ENCODE measurements around the gene TMBIM1. TPM values are rescaled to one million over a fixed set of nuclear protein-coding genes. Genes with fewer than 3 reads are reported as not detected.

Gene TMBIM1, protein sequence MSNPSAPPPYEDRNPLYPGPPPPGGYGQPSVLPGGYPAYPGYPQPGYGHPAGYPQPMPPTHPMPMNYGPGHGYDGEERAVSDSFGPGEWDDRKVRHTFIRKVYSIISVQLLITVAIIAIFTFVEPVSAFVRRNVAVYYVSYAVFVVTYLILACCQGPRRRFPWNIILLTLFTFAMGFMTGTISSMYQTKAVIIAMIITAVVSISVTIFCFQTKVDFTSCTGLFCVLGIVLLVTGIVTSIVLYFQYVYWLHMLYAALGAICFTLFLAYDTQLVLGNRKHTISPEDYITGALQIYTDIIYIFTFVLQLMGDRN
- total RNA-seq = 135 and 139 TPM in 2 replicates

DNA sequence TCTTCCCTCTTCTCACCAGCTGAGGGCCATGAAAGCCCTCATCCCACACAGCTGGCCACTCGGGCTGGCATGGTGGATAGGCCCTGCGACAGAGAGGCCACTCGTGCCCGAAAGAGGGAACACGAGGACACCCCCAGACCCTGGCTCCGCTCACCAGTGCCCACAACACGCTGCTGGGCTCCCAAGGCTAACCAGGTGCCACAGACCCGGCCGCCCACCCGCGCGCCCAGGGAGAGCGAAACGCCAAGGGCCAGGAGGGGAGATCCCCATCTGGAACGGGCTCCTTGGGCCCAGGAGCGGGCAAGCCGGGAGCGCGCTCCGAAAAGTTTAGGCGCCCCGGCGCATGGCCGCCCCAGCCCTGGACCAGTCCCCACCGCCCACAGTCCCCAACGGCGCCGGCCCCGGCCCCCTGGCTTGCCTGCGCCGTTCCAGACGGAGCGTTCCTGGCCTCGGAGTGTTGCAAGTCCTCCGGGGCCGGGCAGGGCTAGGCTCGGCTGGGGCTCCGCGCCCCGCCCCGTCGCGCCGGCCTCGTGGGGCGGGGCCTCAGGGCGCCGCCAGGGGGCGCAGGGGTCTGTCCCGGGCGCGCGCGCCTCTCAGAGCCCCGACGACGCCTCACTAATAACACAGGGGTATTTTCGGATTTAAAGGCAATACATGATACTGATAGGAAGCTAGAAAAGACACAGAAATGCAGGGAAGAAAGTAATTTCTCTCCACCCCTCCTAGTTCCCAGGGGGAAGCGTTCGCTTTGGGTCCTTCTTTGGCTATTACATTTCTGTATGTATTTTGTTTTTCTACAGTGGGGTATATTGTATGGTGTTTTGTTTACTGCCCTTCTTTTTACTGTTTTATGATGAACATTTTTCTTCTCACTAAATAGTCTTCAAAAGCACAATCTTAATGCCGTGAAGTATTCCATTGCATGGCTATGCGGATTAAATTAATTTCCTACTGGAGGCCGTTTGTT, at the start of gene TMBIM1:
Gene TMBIM1, minus strand, starts transcription at position 456 of the 967 bp plus-strand sequence. CDS start 10,362 bp downstream, outside the sequence.

DNA sequence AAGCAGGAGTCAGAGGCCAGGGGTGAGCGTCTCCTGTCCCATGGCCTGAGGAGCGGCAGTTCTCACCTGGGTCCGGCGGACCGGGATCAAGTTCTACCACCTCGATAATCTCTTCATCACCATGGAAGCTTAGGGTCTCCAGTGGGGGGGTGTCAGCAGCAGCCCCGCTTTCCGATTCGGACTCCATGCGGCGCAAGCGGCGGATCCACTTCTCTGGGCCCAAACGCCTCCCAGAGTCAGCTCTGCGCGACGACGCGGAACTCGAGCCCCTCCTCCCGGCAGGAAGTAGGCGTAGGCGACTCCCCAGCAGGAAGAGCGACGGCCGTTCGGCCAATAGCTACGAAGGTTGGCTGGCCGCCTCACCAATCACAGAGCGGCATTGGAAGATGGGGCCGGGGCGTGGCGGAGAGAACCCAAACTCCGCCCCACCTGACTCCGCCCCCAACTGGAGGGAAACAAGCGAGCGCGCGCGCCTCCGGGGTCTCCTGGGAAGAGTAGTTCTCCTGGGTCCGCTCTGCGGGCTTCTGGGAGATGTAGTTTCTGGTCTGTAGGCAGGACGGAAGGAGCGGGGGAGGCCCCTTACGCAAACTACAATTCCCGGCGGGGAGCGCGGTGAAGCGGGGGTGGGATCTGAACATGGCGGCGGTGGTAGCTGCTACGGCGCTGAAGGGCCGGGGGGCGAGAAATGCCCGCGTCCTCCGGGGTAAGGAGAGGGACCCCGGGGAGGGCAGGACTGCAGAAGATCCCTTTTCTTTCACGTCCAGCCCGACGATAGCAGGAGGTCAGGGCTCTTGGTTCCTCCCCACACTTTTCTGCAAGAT, 22.2 kb downstream of the TMBIM1 start, which contains the start of the genes AAMP and PNKD:
Gene AAMP, minus strand, starts transcription at position 238 of the 821 bp plus-strand sequence. Its CDS starts 51 bp downstream, at position 187.
Gene PNKD, plus strand, starts transcription at position 620 of the 821 bp plus-strand sequence. Its CDS starts 17 bp downstream, at position 637.

DNA sequence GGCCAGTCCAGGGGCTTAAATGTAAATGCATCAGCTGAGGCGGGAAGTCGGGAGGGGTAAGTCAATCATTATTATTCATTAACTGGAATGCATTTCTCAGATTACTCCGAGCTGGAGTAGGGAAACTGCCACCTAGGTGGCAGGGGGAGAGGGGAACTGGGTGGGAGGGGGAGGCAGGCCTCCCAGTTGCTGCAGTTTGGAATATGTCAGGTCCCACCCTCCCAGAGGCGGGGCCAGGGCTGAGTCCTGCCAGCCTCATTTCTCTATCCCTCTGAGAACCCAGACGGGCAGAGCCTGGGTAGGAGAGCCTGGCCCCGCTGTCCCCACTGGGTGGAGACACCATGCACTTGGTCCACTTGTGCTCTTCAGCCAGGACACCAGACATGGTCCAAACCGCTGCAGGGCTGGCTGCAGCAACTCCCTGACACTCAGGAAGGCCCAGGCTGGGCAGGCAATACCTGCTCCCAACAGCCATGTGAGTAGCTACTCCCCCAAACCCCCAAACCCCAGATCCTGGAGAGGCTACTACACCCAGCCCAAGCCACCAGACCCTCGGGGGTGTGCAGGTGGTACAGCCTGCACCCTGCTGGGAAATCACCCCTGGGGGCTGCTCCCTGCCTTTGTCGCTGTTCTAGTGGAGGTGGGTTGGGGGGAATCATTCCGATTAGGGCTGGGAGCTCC, 31.4 kb downstream of the TMBIM1 start, which contains the start of gene GPBAR1:
Gene GPBAR1, plus strand, starts transcription at position 274 of the 681 bp plus-strand sequence. CDS start 1,710 bp downstream, outside the sequence.

Other genes with a start within 250 kb of the TMBIM1 start
- gene RUFY4, start 223.2 kb downstream of the TMBIM1 start, total RNA-seq = not detected in 2 replicates
- not detected in 2 replicates for gene CXCR2, start 166.5 kb downstream of the TMBIM1 start, total RNA-seq
- gene CXCR1, start 125.5 kb downstream of the TMBIM1 start, total RNA-seq = not detected in 2 replicates
- 290 and 337 TPM in 2 replicates for gene ARPC2, start 75.3 kb downstream of the TMBIM1 start, total RNA-seq
- 0.17 TPM in 1 of 2 replicates, not detected in the other for gene GPBAR1, start 31.5 kb downstream of the TMBIM1 start, total RNA-seq
- 105 and 126 TPM in 2 replicates for gene AAMP, start 22.4 kb downstream of the TMBIM1 start, total RNA-seq
- gene PNKD, start 22.0 kb downstream of the TMBIM1 start, total RNA-seq = 64.2 and 67.2 TPM in 2 replicates
- not detected in 2 replicates for gene CATIP, start 64.4 kb upstream of the TMBIM1 start, total RNA-seq
- gene SLC11A1, start 89.8 kb upstream of the TMBIM1 start, total RNA-seq = under 0.01 and 0.30 TPM in 2 replicates
- gene CTDSP1, start 107.4 kb upstream of the TMBIM1 start, total RNA-seq = 64.7 and 70.5 TPM in 2 replicates
- gene VIL1, start 126.6 kb upstream of the TMBIM1 start, total RNA-seq = not detected in 2 replicates